NCI-H146 treated with DMSO at 0.1 percent for 48 hours (cell line): ENCODE results near the gene CHCHD6.

Experiments used
- DNase-seq: peaks from one replicate; lab custom pipeline; 2025; ENCODE audit not compliant: unreplicated experiment; lab: John Stamatoyannopoulos, UW

Gene CHCHD6

DNA sequence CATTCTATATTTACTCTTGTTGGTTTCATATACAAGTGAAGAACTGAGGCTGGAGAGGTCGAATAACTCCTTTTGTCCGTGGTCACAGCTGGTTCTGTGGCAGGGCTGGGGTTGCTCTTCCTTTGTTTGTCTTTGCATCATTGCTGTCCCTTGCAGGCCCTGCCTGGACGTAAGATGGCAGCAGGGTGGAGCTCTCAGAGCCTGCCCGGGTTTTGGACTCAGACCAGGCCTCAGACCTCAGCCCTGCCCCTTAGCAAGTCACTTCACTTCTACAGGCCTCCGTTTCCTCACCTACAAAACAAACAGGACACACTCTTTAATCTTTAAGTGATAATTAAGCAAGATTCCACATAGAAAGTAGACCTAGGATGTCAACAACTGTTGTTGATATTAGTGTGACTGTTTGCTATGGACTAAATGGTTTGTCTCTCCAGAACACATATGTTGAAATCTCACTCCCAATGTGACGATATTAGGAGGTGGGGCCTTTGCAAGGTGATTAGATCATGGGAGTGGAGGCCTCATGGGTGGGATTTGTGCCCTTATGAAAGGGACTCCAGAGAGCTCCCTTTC, 213.3 kb downstream of the CHCHD6 start:
- no peak for DNase-seq

DNA sequence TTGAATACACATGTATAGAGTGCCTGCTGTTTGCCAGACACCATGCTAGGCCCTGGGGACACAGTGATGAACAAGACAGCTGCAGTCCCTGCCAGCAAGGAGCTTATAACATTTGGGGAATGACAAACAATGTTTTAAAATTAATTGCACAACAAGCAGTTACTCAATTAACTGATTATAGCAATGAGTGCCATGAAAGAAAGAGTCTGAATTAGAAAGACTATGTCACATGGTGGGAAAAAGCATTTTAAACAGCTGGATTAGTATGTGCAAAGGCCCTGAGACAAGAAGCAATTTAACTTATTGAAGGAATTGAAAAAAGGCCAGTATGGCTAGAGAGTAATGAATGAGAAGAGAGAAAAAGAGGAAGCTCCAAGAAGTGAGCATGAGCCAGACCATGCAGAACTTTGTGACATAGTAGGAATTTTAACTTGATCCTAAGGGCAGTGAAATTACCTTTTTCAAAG, 214.3 kb downstream of the CHCHD6 start:
- no peak for DNase-seq

DNA sequence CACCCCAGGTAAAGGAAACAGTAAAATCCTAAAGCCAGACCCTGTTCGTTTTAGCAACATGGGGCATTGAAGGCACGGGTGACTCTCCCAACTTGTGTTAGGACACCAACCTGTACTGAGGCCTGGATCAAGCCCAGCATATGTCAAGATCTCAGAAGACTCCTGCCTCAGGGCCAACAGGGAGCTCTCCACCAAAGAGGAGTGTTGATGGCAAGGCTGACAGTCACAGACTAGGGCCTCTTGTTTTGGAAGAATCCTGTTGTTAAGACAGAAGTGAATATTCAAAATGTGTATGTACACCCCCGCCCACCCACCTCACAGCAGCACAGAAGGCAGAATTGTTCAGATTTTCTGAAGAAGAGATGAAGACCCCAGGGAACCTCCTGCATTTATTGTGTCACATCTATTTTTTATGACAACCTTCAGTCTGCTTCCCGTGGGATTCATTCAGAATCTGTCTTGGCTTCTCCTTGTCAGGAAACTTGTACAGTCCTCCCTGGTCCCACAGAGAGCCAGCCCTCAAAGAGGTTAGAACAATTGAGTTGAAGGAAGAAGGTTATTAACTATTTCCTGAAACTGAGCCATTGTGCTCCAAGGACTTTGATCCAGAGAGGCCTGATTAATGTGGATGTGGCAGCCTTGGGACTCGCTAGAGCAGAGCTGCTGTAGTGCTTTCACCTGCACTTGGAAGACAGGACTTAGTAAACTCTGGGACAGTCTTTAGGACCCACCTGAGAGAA, 217.2 kb downstream of the CHCHD6 start:
- no peak for DNase-seq

DNA sequence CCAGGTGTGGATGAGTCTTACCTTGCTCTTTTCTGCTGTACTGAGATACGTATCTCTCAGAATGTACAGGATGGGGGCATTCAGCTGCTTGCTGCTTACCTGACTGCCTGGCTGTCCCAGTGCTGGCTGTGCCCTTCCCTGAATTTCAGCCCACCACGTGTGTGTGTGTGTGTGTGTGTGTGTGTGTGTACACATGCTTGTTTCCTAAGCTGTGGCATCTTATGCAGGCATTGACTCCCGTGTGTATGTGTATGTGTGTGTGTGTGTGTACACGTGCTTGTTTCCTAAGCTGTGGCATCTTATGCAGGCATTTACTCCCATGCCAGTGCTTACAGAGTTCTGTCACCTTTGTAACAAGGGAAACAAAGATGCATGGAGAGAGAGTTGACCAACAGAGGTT, 218.4 kb downstream of the CHCHD6 start:
- DNase-seq = no peak

DNA sequence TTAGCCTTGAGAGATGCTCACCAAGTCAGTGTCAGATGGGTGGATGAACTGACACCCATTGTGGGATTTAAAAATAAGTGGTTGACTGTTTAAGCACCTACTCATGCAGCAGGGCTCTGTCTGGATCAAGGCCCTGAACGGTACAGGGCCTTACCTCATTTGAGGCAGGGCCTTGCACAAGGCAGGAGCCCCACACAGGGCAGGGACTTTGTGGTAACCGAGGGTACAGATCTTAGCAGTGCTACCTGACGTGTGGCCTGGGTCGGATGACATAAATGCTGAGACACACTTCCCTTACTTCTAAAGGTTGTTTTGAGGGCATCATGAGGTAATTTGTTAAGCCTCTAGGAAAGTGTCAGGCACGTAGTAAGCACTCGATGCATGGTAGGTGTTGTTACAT, 219.4 kb downstream of the CHCHD6 start:
- DNase-seq = no peak

DNA sequence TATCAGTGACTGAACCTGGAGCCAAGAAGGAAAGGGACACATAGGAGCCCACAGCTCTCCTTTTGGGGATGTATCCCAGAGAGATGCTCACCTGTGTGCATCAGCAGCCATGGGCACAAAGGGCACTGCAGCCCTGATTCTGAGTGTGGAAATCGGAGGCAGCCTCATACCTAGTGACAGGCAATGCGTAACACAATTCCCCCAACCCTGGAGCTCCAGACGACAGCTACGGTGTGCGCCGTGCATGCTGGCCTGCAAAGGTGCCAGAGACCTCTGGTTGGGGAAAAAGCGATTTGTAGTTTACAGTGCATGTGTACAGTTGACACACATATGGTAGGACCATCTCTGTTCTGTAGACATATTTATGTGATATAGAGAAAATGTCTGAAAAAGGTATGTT, 219.9 kb downstream of the CHCHD6 start:
- no peak for DNase-seq

DNA sequence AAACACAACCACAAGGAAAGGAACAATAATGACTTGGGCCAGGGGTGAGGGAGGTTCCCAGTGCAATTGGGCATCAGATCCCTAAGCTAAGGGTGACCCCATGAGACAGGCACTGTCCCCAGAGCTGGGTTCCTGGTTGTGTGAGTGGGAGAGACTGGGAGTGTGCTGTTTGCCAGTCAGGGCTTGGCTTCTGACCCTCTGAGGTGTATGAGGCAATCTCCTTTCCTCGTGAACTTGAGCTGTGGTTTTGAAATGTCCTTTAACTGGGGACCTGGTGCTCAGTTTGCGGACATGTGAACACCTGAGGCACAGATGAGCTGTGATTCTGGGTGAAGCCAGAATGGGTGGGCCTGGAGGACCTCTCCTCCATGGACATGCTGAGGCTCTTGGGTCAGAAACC, 220.4 kb downstream of the CHCHD6 start:
- DNase-seq = no peak

DNA sequence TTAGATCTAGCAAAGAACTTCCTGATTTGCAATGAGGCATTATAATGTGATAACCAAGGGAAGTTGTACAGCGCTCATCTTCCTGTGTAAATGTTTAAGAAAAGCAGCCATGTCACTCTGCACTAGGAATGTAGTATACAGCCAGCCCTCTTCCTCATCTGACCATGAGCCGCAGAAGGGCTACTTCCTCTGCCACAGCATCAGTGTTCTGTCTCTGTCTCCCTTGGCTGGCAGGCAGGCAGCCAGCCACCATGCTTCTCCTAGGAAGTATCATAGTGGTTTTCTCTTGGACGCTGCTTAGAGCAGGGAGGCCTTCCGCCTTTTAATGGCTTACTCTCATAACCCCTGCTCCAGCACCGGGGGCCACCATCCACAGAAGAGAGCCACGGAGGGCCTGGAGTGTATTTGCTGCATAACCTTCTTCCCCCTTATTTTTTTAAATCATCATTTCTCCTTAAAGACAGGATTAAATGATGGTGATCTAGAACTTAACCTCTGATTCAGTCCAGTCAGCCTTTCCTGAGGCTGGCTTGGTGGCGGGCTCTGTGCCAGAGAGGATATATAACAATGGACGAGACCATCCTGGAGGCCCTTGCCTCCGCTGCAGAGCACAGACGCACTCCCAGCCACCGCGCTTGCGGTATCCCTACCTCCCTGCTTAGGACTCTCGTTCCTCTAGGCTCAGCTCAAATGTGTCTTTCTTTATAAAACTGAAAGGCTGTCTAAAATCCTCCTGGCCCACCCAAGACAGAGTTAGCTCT, 221.6 kb downstream of the CHCHD6 start:
- no peak for DNase-seq

DNA sequence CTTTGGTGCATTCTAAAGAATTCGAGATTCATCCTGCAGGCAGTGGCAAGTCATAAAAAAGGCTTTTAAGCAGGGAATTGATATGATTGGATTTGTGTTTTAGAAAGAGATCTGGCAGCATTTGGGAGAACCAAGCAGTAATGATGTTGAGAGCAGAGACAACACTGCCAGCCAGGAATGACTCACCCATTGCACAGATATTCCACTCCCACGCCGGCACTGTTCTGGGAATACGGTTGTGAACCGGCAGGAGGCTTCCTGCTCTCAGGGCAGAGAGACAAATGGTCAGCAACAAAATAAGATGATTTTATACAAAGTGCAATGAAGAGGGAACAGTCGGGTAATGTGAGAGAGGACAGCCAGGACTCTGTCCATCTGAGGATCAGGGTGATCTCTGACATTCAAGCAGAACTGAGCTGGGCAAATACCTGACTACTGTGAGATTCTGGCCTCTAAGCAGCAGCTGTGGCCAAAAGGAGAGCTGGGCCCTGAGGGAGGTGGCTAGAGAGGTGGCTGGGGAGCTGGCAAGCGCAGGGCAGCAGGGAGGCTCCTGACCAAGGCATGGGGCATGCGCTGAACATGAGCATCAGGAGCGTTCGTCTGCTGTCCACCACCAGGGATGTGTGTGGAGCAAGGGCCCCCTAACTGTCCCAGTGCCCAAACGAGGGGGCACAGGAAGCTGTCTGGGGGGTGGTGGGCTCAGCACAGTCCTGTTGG, 222.8 kb downstream of the CHCHD6 start:
- DNase-seq = no peak

DNA sequence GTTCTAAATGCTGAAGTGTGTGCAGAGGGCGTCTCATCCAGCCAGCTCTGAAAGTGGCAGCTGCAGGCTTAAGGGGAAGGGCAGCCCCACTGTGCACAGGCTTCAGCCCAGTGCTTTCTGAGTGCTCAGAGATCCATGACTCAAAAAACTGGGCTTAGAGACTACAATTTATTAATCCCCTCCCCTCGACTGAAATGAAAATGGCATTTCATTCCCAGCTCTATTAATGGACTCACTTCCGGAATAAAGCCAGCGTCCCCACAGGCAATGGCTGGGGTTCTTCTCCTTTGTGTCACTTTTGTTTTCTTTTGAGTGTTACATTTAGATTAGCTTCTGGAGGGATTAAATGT, 223.3 kb downstream of the CHCHD6 start:
- DNase-seq = no peak

DNA sequence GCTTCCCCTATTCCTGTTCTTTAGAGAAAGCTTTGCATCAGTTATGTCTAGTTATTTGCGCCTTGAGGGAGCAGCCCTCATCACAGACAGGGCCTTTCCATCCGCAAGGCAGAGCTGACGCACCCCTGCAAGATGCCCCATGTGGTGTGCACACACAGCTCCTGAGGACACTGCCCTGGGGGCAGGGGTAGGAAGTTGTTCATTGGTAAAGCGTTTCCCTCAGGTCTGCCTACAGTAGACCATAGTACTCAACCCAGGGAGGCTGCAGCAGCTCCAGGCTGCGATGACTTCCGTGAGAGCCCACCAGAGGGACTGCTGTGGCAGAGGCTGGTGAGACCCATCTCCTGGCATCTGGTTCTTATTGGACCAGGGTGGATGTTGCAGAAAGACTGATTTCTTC, 223.8 kb downstream of the CHCHD6 start:
- peak; percentile 39 for DNase-seq

DNA sequence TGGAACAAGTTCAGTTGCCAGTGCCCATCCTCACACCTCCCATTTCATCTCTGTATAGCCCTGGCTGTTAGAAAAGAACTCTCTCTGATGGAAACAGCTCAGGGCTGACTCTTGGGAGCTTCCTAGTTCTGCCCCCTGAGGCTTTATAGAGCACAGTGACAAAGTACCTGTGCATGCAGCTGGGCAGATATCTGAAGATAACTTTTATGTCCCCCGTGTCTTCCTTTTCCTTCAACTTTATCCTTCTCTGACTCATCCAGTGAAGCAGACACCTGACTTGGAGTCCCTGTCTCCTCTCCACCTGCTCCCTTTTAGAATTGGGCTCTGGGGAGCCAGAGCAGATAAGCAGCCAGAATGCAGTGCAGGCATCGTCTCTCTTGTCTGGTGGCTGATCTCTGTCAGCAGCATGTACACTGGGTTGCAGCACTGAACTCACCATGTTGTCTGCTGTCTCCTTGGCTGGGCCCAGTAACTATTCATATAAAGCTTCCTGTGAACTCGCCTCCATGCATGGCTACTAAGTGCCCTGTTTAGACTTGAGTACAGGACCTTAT, 225.0 kb downstream of the CHCHD6 start:
- no peak for DNase-seq

DNA sequence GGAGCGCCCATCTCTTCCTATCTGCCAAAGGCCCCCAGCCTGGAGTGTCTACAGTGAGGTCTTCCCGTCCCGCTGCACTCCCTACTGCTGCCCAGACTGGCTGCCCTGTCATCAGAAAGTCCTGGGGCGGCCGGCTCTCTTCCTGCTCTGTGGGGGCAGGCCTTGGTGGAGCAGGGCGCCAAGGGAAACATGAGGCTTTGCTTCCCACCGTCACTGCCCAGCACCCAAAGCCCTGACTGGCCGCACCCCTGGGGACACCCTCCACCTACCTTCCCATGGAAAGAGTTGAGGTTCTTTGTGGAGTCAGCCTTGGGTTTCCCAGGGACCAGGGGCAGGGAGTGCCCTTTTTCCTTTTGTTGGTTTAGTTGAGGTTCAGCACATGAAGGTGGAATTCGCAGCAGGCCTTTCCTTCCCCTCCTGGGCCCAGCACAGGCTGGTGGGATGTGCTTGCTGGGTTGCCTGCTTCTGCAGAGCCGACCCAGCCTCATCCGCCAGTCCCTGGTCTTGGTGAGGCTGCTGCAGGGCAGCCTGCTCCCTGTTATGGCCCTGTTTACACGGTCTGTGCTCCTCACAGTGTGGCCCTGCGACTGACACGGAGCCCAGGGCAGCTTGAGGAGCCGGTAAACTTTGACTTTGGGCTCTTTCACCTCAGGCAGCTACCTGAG, 227.0 kb downstream of the CHCHD6 start:
- no peak for DNase-seq

DNA sequence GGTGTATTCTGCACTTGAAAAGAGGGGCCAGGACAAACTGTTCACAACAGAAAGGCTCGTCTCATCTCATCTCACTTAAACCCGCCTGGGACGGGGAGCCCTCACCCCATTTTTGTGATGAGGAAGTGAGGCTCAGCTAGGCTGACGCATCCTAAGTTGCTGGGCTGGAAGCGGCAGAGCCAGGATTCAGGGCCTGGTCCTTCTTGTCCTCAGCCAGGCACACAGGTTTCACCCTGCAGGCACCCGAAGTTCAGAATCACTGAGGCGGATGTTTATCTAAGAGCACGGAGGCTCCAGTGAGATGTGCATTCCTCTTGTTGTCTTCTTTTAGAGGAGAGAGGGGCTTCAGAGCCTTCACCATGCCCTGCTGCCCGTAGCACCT, 227.8 kb downstream of the CHCHD6 start:
- DNase-seq = no peak

DNA sequence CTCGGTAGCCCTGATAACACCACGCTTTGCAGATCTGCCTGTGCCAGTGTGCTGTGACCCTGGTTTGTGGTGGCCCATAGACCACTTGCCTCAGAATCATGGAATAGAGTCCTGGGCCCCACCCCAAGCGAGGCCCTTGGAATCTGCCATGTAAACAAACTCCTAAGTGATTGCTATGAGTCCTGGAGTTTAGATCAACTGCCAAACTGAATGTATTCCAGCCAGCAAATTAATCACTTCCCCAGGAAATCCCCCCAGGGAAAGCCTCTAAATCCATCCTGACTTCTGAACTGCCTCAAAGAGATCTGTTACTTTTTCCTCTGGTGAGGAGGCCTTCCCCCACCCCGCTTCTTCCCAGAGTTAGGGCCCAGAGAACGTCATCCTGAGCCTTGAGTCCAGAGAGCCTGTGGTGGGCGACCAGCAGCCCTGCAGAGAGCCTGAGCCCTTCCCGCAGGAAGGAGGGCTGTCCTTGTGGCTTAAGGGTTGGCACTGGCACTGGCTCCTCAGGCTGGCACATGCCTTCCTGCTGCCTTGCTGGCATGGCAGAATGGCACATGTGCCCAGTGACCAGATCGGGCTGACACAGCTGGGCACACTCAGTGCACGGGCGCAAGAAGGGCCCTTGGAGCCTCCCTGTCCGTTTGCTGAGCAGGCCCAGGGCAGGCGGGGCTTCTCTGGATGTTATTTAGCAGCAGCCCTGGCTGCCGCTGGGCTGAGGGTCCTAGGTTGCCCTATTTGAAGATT, 228.3 kb downstream of the CHCHD6 start:
- DNase-seq = no peak

DNA sequence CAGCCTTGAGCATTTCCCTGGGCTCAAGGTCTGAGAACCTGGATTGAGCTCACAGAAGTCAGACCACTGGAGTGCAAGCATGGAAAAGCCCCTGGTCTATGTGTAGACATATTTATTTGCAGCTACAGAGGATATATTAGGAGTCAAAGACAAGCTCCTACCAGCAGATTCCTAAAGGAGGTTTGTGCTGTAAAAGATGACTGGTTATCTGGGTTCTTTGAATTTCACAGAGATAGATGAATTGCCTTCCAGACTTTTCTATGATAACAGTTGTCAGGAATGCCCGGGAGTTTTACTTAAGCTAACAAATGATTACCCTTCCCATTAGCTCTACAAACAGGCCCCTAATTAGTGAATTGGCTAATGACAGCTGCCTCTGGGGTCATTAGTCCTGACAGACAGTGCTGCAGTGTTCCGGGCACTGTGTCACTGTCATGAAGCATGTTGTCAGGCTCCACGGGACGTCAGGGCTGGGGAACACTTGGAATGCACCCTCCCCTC, 230.0 kb downstream of the CHCHD6 start:
- peak; percentile 91 for DNase-seq

DNA sequence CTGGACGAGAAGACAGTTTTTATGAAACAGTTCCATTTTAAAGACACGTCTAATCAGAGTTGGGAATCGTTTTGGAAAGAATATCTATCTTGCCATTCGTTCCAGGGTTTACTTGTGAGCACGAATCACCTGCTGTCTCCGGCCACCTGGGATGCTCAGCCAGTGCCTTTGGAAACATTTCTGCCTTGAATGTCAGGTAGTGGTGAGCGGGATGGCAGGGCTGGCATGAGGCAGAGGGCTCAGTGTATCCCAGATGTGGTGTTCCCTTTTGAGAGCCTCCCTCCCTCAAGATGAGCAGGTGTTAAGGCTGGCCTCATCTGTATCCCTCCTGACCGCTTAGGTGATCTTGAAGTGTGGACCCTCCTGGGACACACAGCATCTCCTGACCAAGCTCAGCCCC, 231.0 kb downstream of the CHCHD6 start:
- DNase-seq = no peak

DNA sequence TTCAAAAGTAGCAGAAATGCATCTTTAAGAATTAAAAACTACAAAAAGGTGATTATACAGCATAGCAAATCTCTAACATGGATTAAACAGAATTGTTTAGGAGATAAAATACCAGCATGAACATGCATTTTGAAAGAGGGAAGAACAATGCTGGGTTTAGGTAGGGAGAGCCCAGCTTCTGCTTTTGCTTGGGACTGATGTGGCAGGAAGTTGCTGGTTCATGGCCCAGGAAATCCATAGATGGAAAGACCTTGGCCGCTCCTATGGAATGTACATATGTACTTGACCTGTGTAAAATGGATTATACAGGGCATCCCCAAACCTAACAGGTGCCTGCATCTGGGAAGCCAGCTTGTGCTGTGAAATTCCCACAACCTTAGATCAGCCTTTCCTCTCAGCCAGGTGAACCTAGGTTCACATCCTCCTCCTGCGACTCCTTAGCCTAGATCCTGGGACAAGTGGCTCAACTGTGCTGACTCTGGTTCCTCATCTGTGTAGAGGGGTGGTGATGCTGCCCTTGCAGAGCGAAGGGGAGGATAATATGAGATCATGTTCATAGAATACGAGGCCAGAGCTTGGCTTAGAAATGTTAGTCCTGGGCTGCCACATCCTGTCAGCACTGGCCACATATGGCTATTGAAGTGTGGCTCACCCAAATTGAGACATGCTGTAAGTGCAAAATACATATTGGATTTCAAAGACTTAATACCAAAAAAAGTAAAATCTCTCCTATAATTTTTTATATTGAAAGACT, 231.9 kb downstream of the CHCHD6 start:
- DNase-seq = no peak

DNA sequence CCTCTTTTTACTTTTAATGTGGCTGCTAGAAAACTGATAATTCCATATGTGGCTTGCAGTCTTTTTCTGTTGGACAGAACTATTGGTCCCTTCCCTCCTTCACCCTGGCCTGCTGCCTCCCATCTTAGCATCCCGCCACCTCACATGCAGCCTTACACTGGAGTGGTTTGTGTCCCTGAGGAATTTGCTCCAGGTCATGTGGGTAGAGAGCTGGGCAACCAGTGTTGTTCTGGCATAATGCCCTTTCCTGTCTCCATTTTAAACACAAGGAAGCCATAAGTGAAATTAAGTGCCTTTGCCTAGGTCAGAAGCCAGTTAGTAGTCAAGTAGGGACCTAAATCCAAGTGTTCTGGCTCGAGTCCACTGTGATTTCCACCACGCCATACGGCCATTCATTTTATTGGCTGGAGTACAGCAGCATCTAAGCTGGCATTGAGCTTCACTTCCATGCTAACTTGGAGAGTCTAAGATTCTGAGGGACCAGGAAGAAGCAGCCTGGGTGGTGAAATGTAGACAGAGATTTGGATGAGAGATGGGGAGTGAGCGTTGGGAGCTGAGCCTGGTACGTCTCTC, 232.9 kb downstream of the CHCHD6 start:
- DNase-seq = no peak
